Common myeloid progenitor, CD34-positive (primary cell): ENCODE measurements around the gene SCNN1B.
A peak's percentile ranks its signal among the peaks of the same experiment; 100 is the strongest.

Experiments used
- CTCF ChIA-PET: fragments of 350-600 bp; sonication (Branson Sonifier 250); formaldehyde crosslinking; loops from one replicate; lab custom pipeline; 2021; ENCODE audit warnings: antibody characterized with exemption; lab: Charles Lee
- POLR2A ChIA-PET: fragments of 350-600 bp; sonication (Branson Sonifier 250); formaldehyde crosslinking; loops from one replicate; lab custom pipeline; 2021; ENCODE audit warnings: antibody characterized with exemption; lab: Charles Lee
- DNase-seq, 3 donors: peaks; one replicate each; pipeline versions ENCODE4 v3.0.0 to v3.0.0-alpha.2; 2013
- H3K27ac ChIP-seq, 2 experiments: 1 replicate in 1 of 2; 2 replicates in 1 of 2; pipeline ENCODE4 v1.7.0; 2013; ENCODE audit warnings: inconsistent platforms in 2 of 2, low read length in 2 of 2, mild to moderate bottlenecking in 2 of 2, low read depth in 1 of 2, moderate library complexity in 1 of 2; ENCODE audit not compliant: severe bottlenecking in 2 of 2, insufficient read depth in 1 of 2, poor library complexity in 1 of 2
- H3K27me3 ChIP-seq, 5 experiments: replicated peaks in 2 of 5; 1 replicate in 3 of 5; 2 replicates in 2 of 5; pipeline versions ENCODE4 v1.6.1 to v1.7.0; 2013; ENCODE audit warnings: low read length in 4 of 5, mild to moderate bottlenecking in 2 of 5, moderate library complexity in 2 of 5, inconsistent platforms in 1 of 5; ENCODE audit not compliant: insufficient read depth in 5 of 5, control insufficient read depth in 4 of 5
- H3K36me3 ChIP-seq, 4 experiments: 1 replicate in 2 of 4; 2 replicates in 2 of 4; pipeline versions ENCODE4 v1.6.1 to v1.7.0; 2013; ENCODE audit warnings: low read length in 3 of 4, control low read depth in 1 of 4, mild to moderate bottlenecking in 1 of 4; ENCODE audit not compliant: control insufficient read depth in 4 of 4, insufficient read depth in 4 of 4
- H3K4me1 ChIP-seq, 4 experiments: 1 replicate in 3 of 4; 2 replicates in 1 of 4; pipeline versions ENCODE4 v1.6.1 to v1.7.1; 2013; ENCODE audit warnings: low read length in 3 of 4, mild to moderate bottlenecking in 3 of 4, control low read depth in 1 of 4, inconsistent platforms in 1 of 4, moderate library complexity in 1 of 4; ENCODE audit not compliant: control insufficient read depth in 4 of 4, insufficient read depth in 4 of 4; ENCODE audit errors: control extremely low read depth in 1 of 4
- H3K4me3 ChIP-seq, 7 experiments: 1 replicate in 4 of 7; 2 replicates in 3 of 7; pipeline versions ENCODE4 v1.5.1 to v1.7.0; 2013; ENCODE audit warnings: mild to moderate bottlenecking in 7 of 7, low read length in 6 of 7, moderate library complexity in 6 of 7, inconsistent platforms in 2 of 7, low read depth in 2 of 7, control low read depth in 1 of 7; ENCODE audit not compliant: insufficient read depth in 4 of 7, control insufficient read depth in 1 of 7; ENCODE audit errors: extremely low read depth in 1 of 7
- H3K9me3 ChIP-seq, 5 experiments: 1 replicate in 4 of 5; 2 replicates in 1 of 5; pipeline versions ENCODE4 v1.6.1 to v1.7.1; 2013; ENCODE audit warnings: low read length in 4 of 5, mild to moderate bottlenecking in 2 of 5, inconsistent platforms in 1 of 5, low read depth in 1 of 5, moderate library complexity in 1 of 5; ENCODE audit not compliant: control insufficient read depth in 4 of 5, insufficient read depth in 2 of 5; ENCODE audit errors: control extremely low read depth in 1 of 5
- WGBS: methylation state at CpG from one replicate; pipeline ENCODE4 v1.1.5; 2013; ENCODE audit not compliant: insufficient coverage; 5-methylcytosine and 5-hydroxymethylcytosine counted together

Gene SCNN1B

GRCh38 chr16:23276821-23277220 is 25.3 kb upstream of the SCNN1B start:
- Histone ChIP-seq H3K36me3 (no peaks in the 10 kb centered on the region), H3K27me3 (peaks cover 0 to 36% (median 0%) of the 10 kb centered on the region in 5 experiments), H3K4me1 (no peaks in the 10 kb centered on the region), H3K9me3 (no peaks in the 10 kb centered on the region), H3K27ac (no peak overlapping the region), H3K4me3 (no peak overlapping the region)
- POLR2A ChIA-PET = no interaction called here
- CTCF ChIA-PET = no interaction called here
- WGBS = 42% methylated on average over 4 of the region's 4 CpGs
- no peak for DNase-seq

- no peaks in the 10 kb centered on the region for H3K36me3 ChIP-seq
- H3K27me3 ChIP-seq = peaks cover 0 to 39% (median 0%) of the 10 kb centered on the region in 5 experiments
- ChIA-PET CTCF (no interaction called here), POLR2A (no interaction called here)
- H3K9me3 ChIP-seq = no peaks in the 10 kb centered on the region
- no peak overlapping the region for H3K4me3 ChIP-seq
- H3K4me1 ChIP-seq = no peaks in the 10 kb centered on the region
- WGBS = 93% methylated on average over 2 of the region's 2 CpGs
- no peak for DNase-seq
- no peak overlapping the region for H3K27ac ChIP-seq
Measured at GRCh38 chr16:23278031-23278430, 24.1 kb upstream of the SCNN1B start.

GRCh38 chr16:23279721-23280153 is 22.4 kb upstream of the SCNN1B start:
- no peaks in the 10 kb centered on the region for H3K36me3 ChIP-seq
- ChIA-PET POLR2A (interaction anchor here (1.4 kb wide), 1 partner anchor 25 kb away, joined by 3 read pairs; no protein-coding TSS in a partner anchor), CTCF (no interaction called here)
- DNase-seq = no peak
- H3K9me3 ChIP-seq = no peaks in the 10 kb centered on the region
- H3K27ac ChIP-seq = no peak overlapping the region
- H3K4me1 ChIP-seq = no peaks in the 10 kb centered on the region
- peaks cover 0 to 42% (median 0%) of the 10 kb centered on the region in 5 experiments for H3K27me3 ChIP-seq
- WGBS = 20% methylated on average over 6 of the region's 9 CpGs
- H3K4me3 ChIP-seq = no peak overlapping the region

GRCh38 chr16:23280483-23280967 is 21.6 kb upstream of the SCNN1B start:
- CTCF ChIA-PET = no interaction called here
- Histone ChIP-seq H3K4me3 (no peak overlapping the region), H3K27me3 (peaks cover 0 to 37% (median 0%) of the 10 kb centered on the region in 5 experiments), H3K36me3 (no peaks in the 10 kb centered on the region), H3K4me1 (no peaks in the 10 kb centered on the region), H3K9me3 (no peaks in the 10 kb centered on the region), H3K27ac (no peak overlapping the region)
- POLR2A ChIA-PET = no interaction called here
- no peak for DNase-seq
- 86% methylated on average over 3 of the region's 6 CpGs for WGBS

- ChIA-PET POLR2A (no interaction called here), CTCF (no interaction called here)
- Histone ChIP-seq H3K9me3 (no peaks in the 10 kb centered on the region), H3K27me3 (peaks cover 0 to 31% (median 0%) of the 10 kb centered on the region in 5 experiments), H3K4me3 (no peak overlapping the region), H3K27ac (no peak overlapping the region), H3K4me1 (no peaks in the 10 kb centered on the region), H3K36me3 (no peaks in the 10 kb centered on the region)
- peak in 2 of 3 donors; percentile 9 to 20 for DNase-seq
- no CpG with 5 or more reads among the region's 1 CpG for WGBS
Measured at GRCh38 chr16:23282568-23282967, 19.5 kb upstream of the SCNN1B start.

- ChIA-PET CTCF (no interaction called here), POLR2A (no interaction called here)
- no peak overlapping the region for H3K4me3 ChIP-seq
- no peaks in the 10 kb centered on the region for H3K4me1 ChIP-seq
- H3K27ac ChIP-seq = no peak overlapping the region
- 100% methylated on average over 2 of the region's 2 CpGs for WGBS
- H3K9me3 ChIP-seq = no peaks in the 10 kb centered on the region
- no peaks in the 10 kb centered on the region for H3K36me3 ChIP-seq
- no peak for DNase-seq
- H3K27me3 ChIP-seq = peaks cover 0 to 25% (median 0%) of the 10 kb centered on the region in 5 experiments
Measured at GRCh38 chr16:23283571-23283970, 18.5 kb upstream of the SCNN1B start.

GRCh38 chr16:23284584-23284983 is 17.5 kb upstream of the SCNN1B start:
- CTCF ChIA-PET = no interaction called here
- no peak for DNase-seq
- POLR2A ChIA-PET = no interaction called here
- Histone ChIP-seq H3K4me1 (no peaks in the 10 kb centered on the region), H3K9me3 (peaks cover 0 to 3% (median 0%) of the 10 kb centered on the region in 5 experiments), H3K27me3 (peaks cover 0 to 21% (median 0%) of the 10 kb centered on the region in 5 experiments), H3K27ac (no peak overlapping the region), H3K4me3 (no peak overlapping the region), H3K36me3 (no peaks in the 10 kb centered on the region)
- 86% methylated on average over 2 of the region's 2 CpGs for WGBS
